ENCODE results near the gene NTN1. TPM values are rescaled to one million over a fixed set of nuclear protein-coding genes. Genes with fewer than 3 reads are reported as not detected.

Gene NTN1
- total RNA-seq, 2 donors from 2014 or later, result 0.69 to 1.5 TPM

DNA sequence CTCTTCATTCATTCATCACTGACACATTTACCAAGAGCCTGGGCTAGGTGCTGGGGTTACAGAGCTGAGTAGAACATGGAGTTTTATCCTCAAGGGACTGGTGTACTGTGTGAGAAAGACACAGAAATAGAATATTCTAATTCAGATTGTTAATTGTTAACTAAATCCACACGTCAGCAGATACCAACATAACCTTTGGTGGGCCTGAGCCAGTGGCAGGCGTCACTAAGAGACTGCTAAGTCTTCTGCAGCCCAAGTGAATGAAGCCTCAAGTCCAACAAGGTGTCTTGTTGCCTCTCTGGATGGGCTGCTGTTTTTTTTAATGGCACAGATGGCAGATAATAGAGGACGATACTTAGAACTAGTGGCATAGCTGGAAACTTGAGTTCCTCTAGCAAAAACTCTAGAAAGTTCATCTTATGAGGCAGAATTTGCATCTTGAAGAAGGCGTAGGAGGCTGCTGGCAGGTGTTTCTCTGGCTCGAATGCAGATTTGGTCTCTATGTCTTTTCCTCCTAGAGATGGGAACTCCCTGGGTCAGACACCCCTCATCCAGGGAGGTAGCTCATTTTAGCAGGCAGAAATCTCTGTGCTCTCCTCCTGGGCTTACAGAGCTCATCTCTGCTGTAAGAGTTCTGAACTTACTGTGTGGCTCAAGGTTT, 179.5 kb downstream of the NTN1 start:
- ATAC-seq (replicated peaks in 1 of 2) (no peak), DNase-seq (no peak)
- no peak overlapping the region for H3K27ac Mint-ChIP-seq
- H3K36me3 Mint-ChIP-seq (ENCODE audit: insufficient read depth in 2 of 2), result no peaks in the 10 kb centered on the region
- peaks cover 9% of the 10 kb centered on the region for H3K4me1 Mint-ChIP-seq (ENCODE audit: low read depth)
- no peaks in the 10 kb centered on the region for H3K9me3 Mint-ChIP-seq
- H3K4me3 Mint-ChIP-seq, result no peak overlapping the region
- H3K27me3 Mint-ChIP-seq (ENCODE audit: low read depth), result peaks cover 15% of the 10 kb centered on the region

DNA sequence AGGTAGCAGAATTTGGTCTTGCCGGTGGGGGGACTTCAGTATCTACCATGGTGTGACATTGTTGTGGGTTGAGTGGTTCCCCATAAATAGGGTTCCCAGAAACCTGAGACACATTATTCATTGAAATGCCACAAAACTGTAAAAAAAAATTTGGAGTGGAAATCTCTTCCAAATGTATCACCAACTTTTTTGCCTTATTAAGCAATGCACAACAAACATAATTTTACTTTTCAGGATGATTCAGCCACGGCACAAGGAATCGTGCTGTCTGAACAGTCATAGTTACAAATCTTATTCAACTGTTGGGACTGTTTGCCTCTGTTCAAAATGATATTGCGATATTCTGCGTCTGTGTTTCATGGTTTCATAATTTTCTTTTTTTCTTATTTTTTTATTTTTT, 181.2 kb downstream of the NTN1 start:
- Mint-ChIP-seq H3K4me3 (no peak overlapping the region), H3K27me3 (ENCODE audit: low read depth) (peaks cover 15% of the 10 kb centered on the region), H3K9me3 (no peaks in the 10 kb centered on the region), H3K36me3 (ENCODE audit: insufficient read depth in 2 of 2) (no peaks in the 10 kb centered on the region), H3K27ac (no peak overlapping the region), H3K4me1 (ENCODE audit: low read depth) (peaks cover 9% of the 10 kb centered on the region)
- ATAC-seq (replicated peaks in 1 of 2) (no peak), DNase-seq (no peak)

- Mint-ChIP-seq H3K9me3 (no peaks in the 10 kb centered on the region), H3K27ac (no peak overlapping the region), H3K36me3 (ENCODE audit: insufficient read depth in 2 of 2) (no peaks in the 10 kb centered on the region), H3K27me3 (ENCODE audit: low read depth) (peaks cover 15% of the 10 kb centered on the region), H3K4me3 (no peak overlapping the region), H3K4me1 (ENCODE audit: low read depth) (peaks cover 9% of the 10 kb centered on the region)
- ATAC-seq (replicated peaks in 1 of 2) (no peak), DNase-seq (no peak)
These were observed 182.6 kb downstream of the NTN1 start for GRCh38 chr17:9203771-9204425.

DNA sequence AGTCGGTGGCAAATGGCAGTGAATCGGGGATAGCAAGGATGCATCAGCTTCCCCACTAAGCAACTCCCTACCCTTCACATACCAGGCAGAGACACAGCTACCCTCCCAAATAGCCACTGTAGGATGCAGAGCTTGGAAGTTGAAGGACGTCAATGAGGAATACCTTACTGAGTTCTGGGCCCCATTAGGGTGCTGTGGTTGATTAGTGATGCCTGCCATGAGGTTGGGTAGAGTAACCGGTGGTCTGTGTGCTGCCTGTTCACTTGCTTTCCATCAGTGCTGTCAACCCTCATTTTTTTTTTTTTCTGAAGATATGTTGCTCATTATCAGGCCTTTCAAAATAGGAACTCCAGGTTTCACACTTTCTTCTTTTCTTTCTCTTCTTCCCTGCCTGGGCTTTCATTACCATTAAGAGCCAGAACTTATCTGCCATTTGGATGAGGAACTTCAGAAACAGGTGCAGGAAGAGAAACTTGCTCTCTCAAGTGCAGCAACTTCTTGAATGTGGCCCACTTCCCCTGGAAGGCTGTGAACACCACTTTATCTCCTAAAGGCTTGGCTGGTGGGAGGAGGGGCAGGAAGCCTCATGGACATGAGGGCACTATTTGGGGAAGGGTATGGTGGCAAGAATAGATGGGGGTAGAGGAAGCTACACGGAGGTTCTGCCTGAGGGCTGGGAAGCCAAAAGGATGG, 183.5 kb downstream of the NTN1 start:
- DNase-seq (no peak), ATAC-seq (replicated peaks in 1 of 2) (no peak)
- Mint-ChIP-seq H3K27ac (no peak overlapping the region), H3K36me3 (ENCODE audit: insufficient read depth in 2 of 2) (no peaks in the 10 kb centered on the region), H3K4me3 (no peak overlapping the region), H3K4me1 (ENCODE audit: low read depth) (peaks cover 9% of the 10 kb centered on the region), H3K27me3 (ENCODE audit: low read depth) (peaks cover 15% of the 10 kb centered on the region), H3K9me3 (no peaks in the 10 kb centered on the region)

- DNase-seq, result no peak
- Mint-ChIP-seq H3K36me3 (ENCODE audit: insufficient read depth in 2 of 2) (no peaks in the 10 kb centered on the region), H3K9me3 (no peaks in the 10 kb centered on the region), H3K27ac (no peak overlapping the region), H3K4me1 (ENCODE audit: low read depth) (peaks cover 9% of the 10 kb centered on the region), H3K4me3 (no peak overlapping the region), H3K27me3 (ENCODE audit: low read depth) (peaks cover 15% of the 10 kb centered on the region)
- ATAC-seq (replicated peaks in 1 of 2), result no peak
These were observed 184.5 kb downstream of the NTN1 start for GRCh38 chr17:9205520-9206409.

DNA sequence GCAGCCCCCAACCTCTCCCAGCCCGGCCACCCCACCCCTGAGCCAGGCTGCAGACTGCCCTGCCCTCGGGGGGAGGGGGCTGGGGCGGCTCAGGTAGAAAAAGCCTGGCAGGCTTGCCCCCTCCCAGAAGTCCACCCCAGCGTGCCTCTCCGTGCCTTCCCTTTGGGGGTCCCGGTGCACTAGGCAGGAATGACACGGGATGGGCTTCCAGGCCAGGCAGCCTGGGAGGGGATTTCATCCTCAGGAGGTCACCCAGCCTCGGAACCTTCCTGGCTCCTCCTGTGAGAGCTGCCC, 185.0 kb downstream of the NTN1 start:
- H3K27ac Mint-ChIP-seq, result no peak overlapping the region
- H3K36me3 Mint-ChIP-seq (ENCODE audit: insufficient read depth in 2 of 2), result no peaks in the 10 kb centered on the region
- peaks cover 9% of the 10 kb centered on the region for H3K27me3 Mint-ChIP-seq (ENCODE audit: low read depth)
- no peak overlapping the region for H3K4me3 Mint-ChIP-seq
- H3K9me3 Mint-ChIP-seq, result no peaks in the 10 kb centered on the region
- no peak for ATAC-seq (replicated peaks in 1 of 2)
- H3K4me1 Mint-ChIP-seq (ENCODE audit: low read depth), result peaks cover 9% of the 10 kb centered on the region
- DNase-seq, result no peak

- Mint-ChIP-seq H3K4me3 (no peak overlapping the region), H3K27me3 (ENCODE audit: low read depth) (peaks cover 6% of the 10 kb centered on the region), H3K36me3 (ENCODE audit: insufficient read depth in 2 of 2) (no peaks in the 10 kb centered on the region), H3K4me1 (ENCODE audit: low read depth) (peaks cover 9% of the 10 kb centered on the region), H3K9me3 (no peaks in the 10 kb centered on the region), H3K27ac (no peak overlapping the region)
- ATAC-seq (replicated peaks in 1 of 2) (no peak), DNase-seq (no peak)
These were observed 185.5 kb downstream of the NTN1 start for GRCh38 chr17:9206741-9207332.

GRCh38 chr17:9208381-9209105, 187.2 kb downstream of the NTN1 start:
- H3K4me1 Mint-ChIP-seq (ENCODE audit: low read depth), result peaks cover 3% of the 10 kb centered on the region
- no peaks in the 10 kb centered on the region for H3K36me3 Mint-ChIP-seq (ENCODE audit: insufficient read depth in 2 of 2)
- DNase-seq, result no peak
- no peak overlapping the region for H3K27ac Mint-ChIP-seq
- no peaks in the 10 kb centered on the region for H3K9me3 Mint-ChIP-seq
- no peaks in the 10 kb centered on the region for H3K27me3 Mint-ChIP-seq (ENCODE audit: low read depth)
- ATAC-seq (replicated peaks in 1 of 2), result no peak
- no peak overlapping the region for H3K4me3 Mint-ChIP-seq

DNA sequence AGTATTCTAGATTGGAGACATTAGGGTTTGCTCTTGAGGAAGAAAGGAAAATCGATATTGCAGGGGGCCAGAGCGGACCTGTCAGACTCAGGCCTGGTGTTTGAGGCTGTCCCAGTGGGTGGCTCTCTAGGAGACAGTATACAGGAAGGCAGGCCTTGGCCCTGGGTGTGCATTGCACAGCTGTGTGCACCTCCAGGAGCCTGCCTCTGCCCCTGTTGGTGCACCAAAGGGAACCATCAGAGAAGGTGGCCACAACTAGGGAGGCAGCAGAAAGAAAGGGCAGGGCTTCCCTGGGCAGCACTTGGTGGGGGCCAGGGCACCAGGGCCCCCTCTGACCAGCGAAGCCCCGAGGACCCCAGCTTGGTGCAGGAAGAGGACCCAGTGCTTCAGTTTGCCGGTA, 188.0 kb downstream of the NTN1 start:
- H3K27ac Mint-ChIP-seq, result no peak overlapping the region
- H3K36me3 Mint-ChIP-seq (ENCODE audit: insufficient read depth in 2 of 2), result no peaks in the 10 kb centered on the region
- no peaks in the 10 kb centered on the region for H3K4me1 Mint-ChIP-seq (ENCODE audit: low read depth)
- DNase-seq (no peak), ATAC-seq (replicated peaks in 1 of 2) (no peak)
- H3K27me3 Mint-ChIP-seq (ENCODE audit: low read depth), result no peaks in the 10 kb centered on the region
- H3K4me3 Mint-ChIP-seq, result no peak overlapping the region
- no peaks in the 10 kb centered on the region for H3K9me3 Mint-ChIP-seq

- no peak for DNase-seq
- H3K36me3 Mint-ChIP-seq (ENCODE audit: insufficient read depth in 2 of 2), result no peaks in the 10 kb centered on the region
These were observed 188.6 kb downstream of the NTN1 start for GRCh38 chr17:9209781-9210370.

DNA sequence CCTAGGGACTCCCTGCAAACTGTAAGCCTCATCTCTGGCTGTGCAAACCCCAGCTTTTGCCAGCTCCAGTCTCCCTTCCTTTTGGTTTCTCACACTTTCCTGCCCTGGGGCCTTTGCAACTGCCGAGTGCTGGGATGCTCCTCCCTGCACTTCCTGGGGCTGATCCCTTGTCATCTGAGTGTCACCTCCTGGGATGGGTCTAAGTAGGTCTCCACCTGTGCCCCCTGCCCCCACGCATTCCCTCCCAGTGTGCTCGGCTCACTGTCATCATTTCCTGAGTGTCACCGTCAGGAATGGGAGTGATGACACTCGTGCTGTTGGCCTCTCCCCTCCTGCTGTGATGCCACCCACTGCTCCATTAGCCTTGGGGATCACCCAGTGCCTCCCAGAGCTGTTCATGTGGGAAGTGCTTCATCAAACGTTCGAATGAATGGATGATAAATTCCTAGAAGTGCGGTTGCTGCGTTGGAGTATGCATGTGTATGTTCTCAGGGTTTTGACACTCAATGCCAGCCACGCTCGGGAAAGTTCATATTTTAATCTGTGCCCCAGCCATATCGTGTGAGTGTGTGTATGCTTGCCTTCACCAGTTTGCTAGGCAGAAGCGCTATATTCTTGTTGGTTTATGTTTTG, 189.9 kb downstream of the NTN1 start:
- Mint-ChIP-seq H3K4me3 (no peak overlapping the region), H3K9me3 (peaks cover 4 to 7% of the 10 kb centered on the region in 2 donors), H3K36me3 (ENCODE audit: insufficient read depth in 2 of 2) (peaks cover 5 to 12% of the 10 kb centered on the region in 2 donors), H3K27ac (no peak overlapping the region), H3K27me3 (ENCODE audit: low read depth) (peaks cover 3% of the 10 kb centered on the region), H3K4me1 (ENCODE audit: low read depth) (no peaks in the 10 kb centered on the region)
- no peak for ATAC-seq (replicated peaks in 1 of 2)
- no peak for DNase-seq

More at GRCh38 chr17:9209781-9210370, 188.6 kb downstream of the NTN1 start:
- Mint-ChIP-seq H3K27ac (no peak overlapping the region), H3K9me3 (peaks cover 0 to 1% of the 10 kb centered on the region in 2 donors), H3K4me3 (no peak overlapping the region), H3K27me3 (ENCODE audit: low read depth) (no peaks in the 10 kb centered on the region), H3K4me1 (ENCODE audit: low read depth) (no peaks in the 10 kb centered on the region)
- no peak for ATAC-seq (replicated peaks in 1 of 2)
